Measurements from ENCODE around the gene NPHP4. TPM values are rescaled to one million over a fixed set of nuclear protein-coding genes. Genes with fewer than 3 reads are reported as not detected.

The NPHP4 gene
- total RNA-seq, 1 donor from 2014 or later: 8.6 TPM

GRCh38 chr1:5971471-5972197 is 20.6 kb downstream of the NPHP4 start:
- no peak for DNase-seq

- DNase-seq: no peak
Observed at GRCh38 chr1:5970610-5971273, 21.5 kb downstream of the NPHP4 start.

GRCh38 chr1:5969168-5969567 is 23.1 kb downstream of the NPHP4 start:
- DNase-seq: no peak

- DNase-seq: no peak
Observed at GRCh38 chr1:5968161-5968736, 24.0 kb downstream of the NPHP4 start.

- DNase-seq: no peak
Observed at GRCh38 chr1:5967351-5968160, 24.7 kb downstream of the NPHP4 start.

GRCh38 chr1:5966543-5967205 is 25.6 kb downstream of the NPHP4 start:
- no peak for DNase-seq

- DNase-seq: no peak
Observed at GRCh38 chr1:5965586-5966131, 26.6 kb downstream of the NPHP4 start.

- no peak for DNase-seq
Observed at GRCh38 chr1:5962265-5963105, 29.7 kb downstream of the NPHP4 start.

GRCh38 chr1:5961601-5962000 is 30.6 kb downstream of the NPHP4 start:
- DNase-seq: no peak

GRCh38 chr1:5960336-5960735 is 31.9 kb downstream of the NPHP4 start:
- no peak for DNase-seq

GRCh38 chr1:5959667-5960230 is 32.5 kb downstream of the NPHP4 start:
- no peak for DNase-seq

GRCh38 chr1:5959087-5959486 is 33.1 kb downstream of the NPHP4 start:
- no peak for DNase-seq

- DNase-seq: no peak
Observed at GRCh38 chr1:5956022-5956830, 36.0 kb downstream of the NPHP4 start.

GRCh38 chr1:5955479-5955977 is 36.7 kb downstream of the NPHP4 start:
- DNase-seq: no peak

- no peak for DNase-seq
Observed at GRCh38 chr1:5954964-5955363, 37.3 kb downstream of the NPHP4 start.

- DNase-seq: no peak
Observed at GRCh38 chr1:5953386-5953785, 38.8 kb downstream of the NPHP4 start.

- no peak for DNase-seq
Observed at GRCh38 chr1:5951846-5952410, 40.3 kb downstream of the NPHP4 start.

GRCh38 chr1:5950994-5951785 is 41.0 kb downstream of the NPHP4 start:
- no peak for DNase-seq

Data from occipital lobe (tissue), 2 donors.